ENCODE data around the gene C10orf71. TPM values are rescaled to one million over a fixed set of nuclear protein-coding genes. Genes with fewer than 3 reads are reported as not detected.

C10orf71 gene
- not detected in 2 replicates for total RNA-seq

GRCh38 chr10:49298983-49299815, at the start of gene C10orf71:
TSS of gene C10orf71 (plus strand) at chr10:49299170. CDS start at chr10:49322546, 23,376 bp downstream.
- DNase-seq (ENCODE audit: low read depth): no peak

GRCh38 chr10:49252313-49253034, 46.5 kb upstream of the C10orf71 start:
- no peak for DNase-seq (ENCODE audit: low read depth)

- no peak for DNase-seq (ENCODE audit: low read depth)
Observed at GRCh38 chr10:49253340-49253906, 45.5 kb upstream of the C10orf71 start.

DNA sequence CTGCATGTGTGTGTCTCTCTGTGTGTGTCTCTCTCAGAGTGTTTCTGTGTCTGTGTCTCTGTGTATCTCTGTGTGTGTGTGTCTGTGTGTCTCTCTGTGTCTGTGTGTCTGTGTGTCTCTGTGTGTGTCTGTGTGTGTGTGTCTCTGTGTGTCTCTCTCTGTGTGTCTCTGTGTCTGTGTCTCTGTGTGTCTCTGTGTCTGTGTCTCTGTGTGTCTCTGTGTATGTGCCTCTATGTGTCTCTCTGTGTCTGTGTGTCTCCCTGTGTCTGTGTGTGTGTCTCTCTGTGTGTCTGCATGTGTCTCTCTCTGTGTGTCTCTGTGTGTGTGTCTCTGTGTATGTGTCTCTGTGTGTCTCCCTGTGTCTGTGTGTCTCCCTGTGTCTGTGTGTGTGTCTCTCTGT, 44.8 kb upstream of the C10orf71 start:
- DNase-seq (ENCODE audit: low read depth): no peak

DNA sequence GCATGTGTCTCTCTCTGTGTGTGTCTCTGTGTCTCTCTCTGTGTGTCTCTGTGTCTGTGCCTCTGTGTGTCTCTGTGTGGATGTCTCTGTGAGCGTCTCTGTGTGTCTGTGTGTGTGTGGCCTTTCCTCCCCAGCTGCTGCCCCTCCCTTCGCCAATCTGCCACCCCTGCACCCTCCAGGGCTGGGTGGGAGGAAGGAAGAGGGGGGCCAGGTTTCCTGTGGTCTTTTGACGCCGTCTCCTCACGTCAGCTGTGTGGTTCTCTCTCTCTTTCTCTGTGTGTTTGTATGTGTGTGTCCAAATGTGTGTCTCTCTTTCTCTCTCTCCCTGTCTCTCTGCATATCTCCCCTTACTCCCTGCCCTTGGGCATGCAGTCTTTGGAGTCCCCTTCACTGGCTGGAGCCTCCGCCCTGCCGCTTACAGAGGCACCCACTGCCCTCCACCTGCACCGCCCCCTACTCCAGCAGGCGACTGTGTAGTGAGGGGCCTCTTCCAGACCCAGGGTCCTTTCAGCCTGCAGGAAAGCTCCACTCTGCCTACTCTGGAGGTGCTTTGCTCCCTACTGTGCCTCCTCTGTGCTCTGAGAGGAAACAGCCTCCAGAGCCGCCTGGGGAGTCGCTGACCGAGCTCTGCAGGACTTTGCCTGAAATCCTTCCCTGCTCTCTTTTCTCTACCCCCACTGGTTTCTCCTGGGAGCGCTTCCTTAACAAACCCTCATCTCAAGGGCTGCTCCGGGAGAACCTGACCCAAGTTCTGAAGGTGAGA, 44.2 kb upstream of the C10orf71 start:
- no peak for DNase-seq (ENCODE audit: low read depth)

DNA sequence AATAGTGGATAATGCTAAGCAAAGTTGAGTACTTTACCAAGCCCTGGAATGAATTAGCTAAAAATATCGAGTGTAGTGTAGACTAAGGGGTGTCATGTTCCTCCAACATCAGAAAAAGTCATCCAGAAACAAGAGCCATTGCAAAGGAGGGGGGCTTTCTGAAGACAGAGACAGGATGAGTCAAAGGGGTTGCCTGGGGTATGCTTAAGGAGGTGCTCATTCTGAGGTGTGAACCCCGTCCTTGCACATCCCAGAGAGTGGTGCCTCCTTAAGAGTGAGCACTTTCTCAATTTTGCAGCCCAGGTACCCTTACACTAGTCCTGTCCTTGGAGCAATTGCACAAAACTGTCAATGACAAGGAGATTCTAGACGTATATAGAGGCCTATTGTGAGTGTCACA, 43.1 kb upstream of the C10orf71 start:
- no peak for DNase-seq (ENCODE audit: low read depth)

GRCh38 chr10:49257154-49257553, 41.8 kb upstream of the C10orf71 start:
- DNase-seq (ENCODE audit: low read depth): no peak

GRCh38 chr10:49257626-49258349, 41.2 kb upstream of the C10orf71 start:
- no peak for DNase-seq (ENCODE audit: low read depth)

DNA sequence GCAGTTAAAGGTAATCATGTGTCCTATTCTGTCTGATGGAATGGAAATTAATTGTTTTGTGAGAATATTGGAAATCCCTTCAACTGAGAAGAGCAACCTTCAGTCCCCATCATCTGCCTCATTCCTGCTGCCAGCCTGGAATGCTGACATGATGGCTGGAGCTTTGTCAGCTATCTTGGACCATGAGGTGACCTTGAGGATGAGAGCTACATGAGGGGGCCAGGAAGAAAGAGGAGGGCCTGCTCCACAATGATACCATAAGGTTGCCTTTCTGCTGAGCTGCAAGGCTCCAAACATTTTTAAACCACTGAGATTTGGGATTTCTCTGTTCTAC, 40.7 kb upstream of the C10orf71 start:
- no peak for DNase-seq (ENCODE audit: low read depth)

- DNase-seq (ENCODE audit: low read depth): no peak
Observed at GRCh38 chr10:49260644-49261296, 38.2 kb upstream of the C10orf71 start.

- no peak for DNase-seq (ENCODE audit: low read depth)
Observed at GRCh38 chr10:49263591-49263990, 35.4 kb upstream of the C10orf71 start.

DNA sequence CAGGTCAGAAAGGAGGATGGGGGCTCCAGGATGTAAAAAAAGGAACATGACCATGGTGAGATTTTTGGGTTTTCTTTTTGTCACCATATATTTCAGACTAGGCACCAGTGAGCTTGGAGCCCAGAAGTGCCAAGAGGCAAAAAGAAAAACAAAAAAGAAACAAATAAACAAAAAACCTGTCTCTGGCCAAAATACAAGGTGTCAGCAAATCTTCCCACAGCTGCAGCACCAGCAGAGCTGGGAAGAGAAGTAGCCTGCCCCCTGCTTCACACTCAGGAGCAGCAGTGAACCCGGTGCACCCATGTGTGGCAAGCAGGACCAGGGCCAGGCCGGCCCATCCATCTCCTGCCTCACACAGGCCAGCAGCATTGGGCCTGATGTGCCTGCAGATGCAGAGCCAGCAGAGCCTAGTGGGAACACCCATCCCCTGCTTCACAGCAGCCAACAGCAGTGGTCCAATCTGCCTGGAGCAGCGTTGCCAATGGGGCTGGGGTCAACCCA, 34.7 kb upstream of the C10orf71 start:
- DNase-seq (ENCODE audit: low read depth): no peak

- no peak for DNase-seq (ENCODE audit: low read depth)
Observed at GRCh38 chr10:49265885-49266284, 33.1 kb upstream of the C10orf71 start.

DNA sequence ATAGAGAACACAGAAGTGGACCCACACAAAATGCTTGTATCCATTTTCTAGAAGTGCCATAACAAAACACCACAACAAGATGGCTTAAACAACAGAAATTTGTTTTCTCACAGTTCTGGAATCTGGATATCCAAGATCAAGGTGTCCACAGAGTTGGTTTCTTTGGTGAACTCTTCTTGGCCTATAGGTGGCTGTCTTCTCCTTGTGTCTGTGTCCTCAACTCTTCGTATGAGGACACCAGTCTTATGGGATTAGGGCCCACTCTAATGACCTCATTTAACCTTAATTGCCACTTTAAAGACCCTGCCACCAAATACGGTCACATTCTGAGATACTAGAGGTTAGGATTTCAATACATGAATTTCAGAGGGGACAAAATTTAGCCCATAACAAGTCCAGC, 30.8 kb upstream of the C10orf71 start:
- DNase-seq (ENCODE audit: low read depth): no peak

- DNase-seq (ENCODE audit: low read depth): no peak
Observed at GRCh38 chr10:49269523-49269922, 29.4 kb upstream of the C10orf71 start.

GRCh38 chr10:49270565-49270964, 28.4 kb upstream of the C10orf71 start:
- DNase-seq (ENCODE audit: low read depth): no peak

DNA sequence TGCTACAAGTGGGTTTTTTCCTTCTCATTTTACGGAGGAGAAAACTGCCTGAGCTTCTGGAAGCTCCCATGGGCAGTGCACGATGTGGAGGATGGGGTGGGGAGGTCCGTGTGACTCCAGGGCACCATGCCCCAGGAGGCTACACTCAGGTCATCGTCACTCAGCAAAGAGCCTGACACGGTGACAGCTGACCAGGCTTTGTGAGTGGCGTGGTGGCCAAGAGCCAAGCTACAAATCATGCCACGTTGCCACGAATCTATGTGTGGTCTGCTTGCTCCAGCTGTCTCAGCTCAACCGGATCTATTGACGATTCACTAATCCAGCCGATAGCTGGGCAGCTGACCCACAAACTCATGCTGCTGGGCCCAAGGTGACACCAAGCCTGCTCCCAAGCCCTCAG, 27.6 kb upstream of the C10orf71 start:
- no peak for DNase-seq (ENCODE audit: low read depth)

DNA sequence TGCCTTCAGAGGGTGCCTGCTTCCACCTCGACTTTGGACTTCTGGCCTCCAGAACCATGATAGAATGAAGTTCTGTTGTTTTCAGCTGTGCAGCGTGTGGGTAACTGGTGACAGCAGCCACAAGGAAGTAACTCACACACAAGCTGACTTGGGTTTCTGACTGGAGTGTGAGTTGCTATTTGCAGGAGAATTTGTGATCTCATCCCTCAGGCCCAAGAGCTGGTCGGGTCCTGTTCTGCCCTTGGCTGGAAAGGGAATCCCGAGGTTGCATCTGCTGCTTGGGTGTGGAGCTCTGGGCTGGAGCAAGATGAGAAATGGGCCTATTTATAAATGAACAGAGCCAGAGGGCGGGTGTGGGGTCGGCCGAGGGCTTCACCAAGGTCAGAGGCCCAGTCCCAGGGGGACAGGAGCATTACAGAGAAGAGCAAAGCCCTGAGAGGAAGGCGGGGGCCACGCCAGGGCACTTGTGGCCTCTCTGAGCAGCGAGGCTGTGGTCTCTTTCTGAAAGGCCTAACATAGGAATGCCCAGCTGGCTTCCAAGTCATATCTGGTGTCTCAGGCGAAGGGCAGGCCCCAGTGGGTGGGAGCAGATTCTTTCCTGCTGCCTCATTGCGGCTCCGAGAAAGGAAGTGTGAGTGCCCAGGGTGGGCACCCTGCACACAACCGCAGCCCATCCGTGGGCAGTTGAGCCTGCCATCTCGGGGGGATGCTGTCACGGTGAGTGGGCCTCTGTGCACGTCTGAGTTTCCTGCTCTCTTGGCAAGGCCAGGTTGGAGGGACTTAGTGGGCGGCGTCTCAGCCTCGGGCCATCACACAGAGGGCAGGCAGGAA, 26.5 kb upstream of the C10orf71 start:
- DNase-seq (ENCODE audit: low read depth): no peak

- DNase-seq (ENCODE audit: low read depth): no peak
Observed at GRCh38 chr10:49273082-49273465, 25.9 kb upstream of the C10orf71 start.

GRCh38 chr10:49273626-49274025, 25.3 kb upstream of the C10orf71 start:
- DNase-seq (ENCODE audit: low read depth): no peak
